CD4-positive, CD25-positive, alpha-beta regulatory T cell (primary cell): ENCODE results near the gene ZNF433. TPM values are rescaled to one million over a fixed set of nuclear protein-coding genes. Genes with fewer than 3 reads are reported as not detected.
"Not testable (repeated sequence)": the region's sequence is repeated elsewhere in the genome, so short reads cannot be mapped to it uniquely, and the experiment has no call there.

Experiments
- ATAC-seq, 2 donors: fragments of 150-1000 bp; cut with Tn5 transposase; one replicate each; pipeline ENCODE4 v1.10.0; 2021; ENCODE audit warnings: low read depth in 2 of 2, moderate number of reproducible peaks in 2 of 2, moderate library complexity in 1 of 2
- DNase-seq, 3 donors: peaks; one replicate each; pipeline versions ENCODE4 v3.0.0 to v3.0.0-alpha.2; 2012 to 2022; ENCODE audit warnings: mixed read lengths in 1 of 3
- H3K27ac ChIP-seq: one replicate; pipeline ENCODE4 v1.7.0; 2013; ENCODE audit warnings: mild to moderate bottlenecking, low read length; ENCODE audit not compliant: insufficient read depth, poor library complexity, severe bottlenecking
- H3K27me3 ChIP-seq: one replicate; pipeline ENCODE4 v1.7.0; 2013; ENCODE audit warnings: low read length; ENCODE audit not compliant: control insufficient read depth, insufficient read depth
- H3K36me3 ChIP-seq: one replicate; pipeline ENCODE4 v1.7.0; 2013; ENCODE audit warnings: mild to moderate bottlenecking, low read length, moderate library complexity; ENCODE audit not compliant: control insufficient read depth, insufficient read depth
- H3K4me1 ChIP-seq: 2 replicates; pipeline ENCODE4 v1.7.0; 2013; ENCODE audit warnings: mild to moderate bottlenecking, low read length; ENCODE audit not compliant: insufficient read depth, control insufficient read depth, poor library complexity, severe bottlenecking
- H3K4me3 ChIP-seq: one replicate; pipeline ENCODE4 v1.7.0; 2013; ENCODE audit warnings: low read depth, mild to moderate bottlenecking, low read length, moderate library complexity
- H3K9me3 ChIP-seq, 2 experiments: 1 replicate in 1 of 2; 2 replicates in 1 of 2; pipeline ENCODE4 v1.7.0; 2013; ENCODE audit warnings: low read length in 2 of 2, mild to moderate bottlenecking in 1 of 2, moderate library complexity in 1 of 2; ENCODE audit not compliant: control insufficient read depth in 2 of 2
- H3K27ac Mint-ChIP-seq, 3 donors: one replicate each; pipeline ENCODE4 v1.8.0; 2020 to 2022; ENCODE audit warnings: mild to moderate bottlenecking in 3 of 3, mixed read lengths in 3 of 3, moderate library complexity in 2 of 3
- H3K27me3 Mint-ChIP-seq: one replicate; pipeline ENCODE4 v1.8.0; 2022; ENCODE audit warnings: mild to moderate bottlenecking, mixed read lengths
- H3K36me3 Mint-ChIP-seq: one replicate; pipeline ENCODE4 v1.8.0; 2020; ENCODE audit warnings: mixed read lengths
- H3K4me1 Mint-ChIP-seq, 4 donors: one replicate each; pipeline ENCODE4 v1.8.0; 2020 to 2022; ENCODE audit warnings: mixed read lengths in 4 of 4, mild to moderate bottlenecking in 1 of 4
- H3K4me3 Mint-ChIP-seq, 4 donors: one replicate each; pipeline ENCODE4 v1.8.0; 2020 to 2022; ENCODE audit warnings: mild to moderate bottlenecking in 4 of 4, mixed read lengths in 4 of 4, moderate library complexity in 3 of 4
- H3K9me3 Mint-ChIP-seq, 7 donors: one replicate each; pipeline ENCODE4 v1.8.0; 2020 to 2022; ENCODE audit warnings: mixed read lengths in 7 of 7, mild to moderate bottlenecking in 3 of 7, moderate library complexity in 2 of 7
- polyA plus RNA-seq, 4 donors: library from polyadenylated mRNA; unstranded; fragments of 300-500 nt; fragmentation: Illumina TruSeq; gene quantifications; one replicate each; pipeline ENCODE4 v1.2.3, GENCODE V29; 2021
- total RNA-seq: library from RNA; stranded (reverse); gene quantifications from one replicate; pipeline ENCODE4 v1.2.3, GENCODE V29; 2022

The ZNF433 gene
- total RNA-seq: 0.49 TPM
- 1 to 10 TPM in 3 of 4 donors, under 1 TPM in 1; 0.61 to 3.3 (median 2.1) TPM for polyA plus RNA-seq

DNA sequence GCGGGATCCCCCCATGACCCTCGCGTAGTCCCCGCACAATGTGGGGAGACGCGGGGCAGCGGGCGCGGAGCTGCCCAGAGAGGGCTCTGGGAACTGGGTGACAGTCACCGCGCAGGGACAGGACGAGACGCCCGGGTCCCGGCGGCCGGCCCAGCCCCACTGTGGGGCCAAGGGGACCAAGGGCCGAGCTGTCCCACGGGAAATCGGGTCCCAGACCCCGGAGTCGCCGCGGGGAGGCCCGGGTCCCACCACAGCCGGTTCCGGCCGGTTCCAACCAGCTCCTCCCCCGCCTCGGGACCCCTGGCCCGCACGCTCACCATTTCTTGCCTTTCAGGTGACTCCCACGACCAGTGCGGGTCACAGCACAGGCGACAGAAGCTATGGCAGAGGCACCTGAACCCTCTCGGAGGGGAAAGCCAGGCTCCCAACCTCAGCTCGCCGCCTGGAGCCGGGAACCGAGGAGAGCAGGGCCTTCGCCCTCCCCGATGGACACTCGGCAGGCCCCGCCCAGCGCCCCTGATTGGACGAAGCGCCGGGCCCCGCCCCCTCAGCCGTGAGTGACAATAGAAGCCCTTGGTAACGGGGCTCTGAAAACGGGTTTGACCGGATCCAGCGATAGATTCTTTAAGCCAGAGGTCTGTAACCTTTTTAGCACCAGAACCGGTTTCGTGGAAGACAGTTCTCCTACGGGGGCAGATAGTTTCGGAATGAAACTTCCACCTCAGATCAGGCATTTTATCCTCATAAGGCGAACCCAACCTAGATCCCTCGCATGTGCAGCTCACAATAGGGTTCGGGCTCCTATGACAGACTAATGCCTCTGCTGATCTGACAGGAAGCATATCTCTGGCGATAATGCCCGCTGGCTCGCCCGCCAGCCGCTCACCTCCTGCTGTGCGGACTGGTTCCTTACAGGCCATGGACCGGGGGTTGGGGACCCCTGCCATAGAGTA lies at the start of gene ZNF433:
ZNF433 (minus strand) TSS at position 460 of the 953 bp plus-strand sequence; CDS start at position 320, 140 bp downstream.
- H3K9me3 Mint-ChIP-seq: peaks cover 0 to 23% (median 0%) of the 10 kb centered on the region in 7 donors
- H3K4me3 Mint-ChIP-seq: peak within 1 kb of the TSS; percentile 85 to 92 (median 90)
- H3K4me1 Mint-ChIP-seq: peaks cover 0 to 15% (median 3%) of the 10 kb centered on the region in 4 donors
- H3K27me3 Mint-ChIP-seq: no peaks in the 10 kb centered on the region
- no peaks in the 10 kb centered on the region for H3K27me3 ChIP-seq
- no peak within 1 kb of the TSS for H3K27ac ChIP-seq
- peaks cover 5% of the 10 kb centered on the region for H3K36me3 Mint-ChIP-seq
- H3K4me1 ChIP-seq: peaks cover 6% of the 10 kb centered on the region
- peak within 1 kb of the TSS; percentile 50 to 79 (median 65) for H3K27ac Mint-ChIP-seq
- H3K9me3 ChIP-seq: peaks cover 0 to 8% of the 10 kb centered on the region in 2 experiments
- H3K36me3 ChIP-seq: no peaks in the 10 kb centered on the region
- ATAC-seq (peak; percentile 79 to 82), DNase-seq (peak; percentile 40 to 69 (median 53))
- peak within 1 kb of the TSS; percentile 82 for H3K4me3 ChIP-seq

DNA sequence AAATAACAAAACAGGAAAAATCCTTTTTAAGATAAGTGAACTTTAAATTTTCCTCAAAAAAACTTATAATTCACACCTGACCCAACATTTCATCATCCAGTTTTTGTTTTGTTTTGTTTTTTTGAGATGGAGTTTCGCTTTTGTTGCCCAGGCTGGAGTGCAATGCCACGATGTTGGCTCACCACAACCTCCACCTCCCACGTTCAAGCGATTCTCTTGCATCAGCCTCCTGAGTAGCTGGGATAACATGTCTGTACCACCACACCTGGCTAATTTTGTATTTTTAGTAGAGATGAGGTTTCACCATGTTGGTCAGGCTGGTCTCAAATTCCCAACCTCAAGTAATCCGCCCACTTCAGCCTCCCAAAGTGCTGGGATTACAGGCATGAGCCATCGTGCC lies 47.9 kb upstream of the ZNF433 start:
- not testable (repeated sequence) for H3K27me3 Mint-ChIP-seq, H3K4me1 Mint-ChIP-seq, H3K27me3 ChIP-seq, ATAC-seq, H3K4me3 Mint-ChIP-seq, H3K27ac Mint-ChIP-seq, H3K36me3 Mint-ChIP-seq, H3K4me1 ChIP-seq, H3K4me3 ChIP-seq, H3K27ac ChIP-seq, DNase-seq, H3K36me3 ChIP-seq
- peaks cover 0 to 42% (median 4%) of the 10 kb centered on the region in 7 donors for H3K9me3 Mint-ChIP-seq
- H3K9me3 ChIP-seq: peaks cover 14 to 43% of the 10 kb centered on the region in 2 experiments

DNA sequence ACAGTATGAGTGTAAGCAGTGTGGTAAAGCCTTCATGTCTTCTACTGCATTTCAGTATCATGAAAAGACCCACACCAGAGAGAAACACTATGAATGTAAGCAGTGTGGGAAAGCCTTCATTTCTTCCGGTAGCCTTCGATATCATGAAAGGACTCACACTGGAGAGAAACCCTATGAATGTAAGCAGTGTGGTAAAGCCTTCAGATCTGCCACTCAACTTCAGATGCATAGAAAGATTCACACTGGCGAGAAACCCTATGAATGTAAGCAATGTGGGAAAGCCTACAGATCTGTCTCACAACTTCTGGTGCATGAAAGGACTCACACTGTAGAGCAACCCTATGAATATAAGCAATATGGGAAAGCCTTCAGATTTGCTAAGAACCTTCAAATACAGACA lies 41.9 kb upstream of the ZNF433 start:
- H3K4me3 Mint-ChIP-seq: no peak overlapping the region
- no peak overlapping the region for H3K4me3 ChIP-seq
- H3K9me3 ChIP-seq: peaks cover 57 to 86% of the 10 kb centered on the region in 2 experiments
- ATAC-seq (no peak), DNase-seq (no peak)
- peaks cover 0 to 71% (median 27%) of the 10 kb centered on the region in 7 donors for H3K9me3 Mint-ChIP-seq
- no peak overlapping the region for H3K27ac Mint-ChIP-seq
- peaks cover 25% of the 10 kb centered on the region for H3K36me3 Mint-ChIP-seq
- H3K4me1 ChIP-seq: no peaks in the 10 kb centered on the region
- H3K27me3 Mint-ChIP-seq: no peaks in the 10 kb centered on the region
- H3K36me3 ChIP-seq: peaks cover 25% of the 10 kb centered on the region
- H3K27me3 ChIP-seq: no peaks in the 10 kb centered on the region
- no peak overlapping the region for H3K27ac ChIP-seq
- H3K4me1 Mint-ChIP-seq: no peaks in the 10 kb centered on the region

DNA sequence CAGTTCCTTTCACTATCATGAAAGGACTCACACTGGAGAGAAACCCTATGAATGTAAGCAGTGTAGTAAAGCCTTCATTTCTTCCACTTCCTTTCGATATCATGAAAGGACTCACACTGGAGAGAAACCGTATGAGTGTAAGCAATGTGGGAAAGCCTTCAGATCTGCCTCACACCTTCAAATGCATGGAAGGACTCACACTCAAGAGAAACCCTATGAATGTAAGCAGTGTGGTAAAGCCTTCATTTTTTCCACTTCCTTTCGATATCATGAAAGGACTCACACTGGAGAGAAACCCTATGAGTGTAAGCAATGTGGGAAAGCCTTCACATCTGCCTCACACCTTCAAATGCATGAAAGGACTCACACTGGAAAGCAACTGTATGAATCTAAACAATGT lies 40.9 kb upstream of the ZNF433 start:
- ATAC-seq, H3K4me3 ChIP-seq, DNase-seq: not testable (repeated sequence)

GRCh38 chr19:12075538-12076139 lies 40.2 kb upstream of the ZNF433 start:
- Histone ChIP-seq H3K9me3 (peaks cover 64 to 91% of the 10 kb centered on the region in 2 experiments), H3K4me1 (no peaks in the 10 kb centered on the region), H3K36me3 (peaks cover 25% of the 10 kb centered on the region), H3K27ac (no peak overlapping the region), H3K27me3 (no peaks in the 10 kb centered on the region), H3K4me3 (no peak overlapping the region)
- no peak overlapping the region for H3K4me3 Mint-ChIP-seq
- H3K36me3 Mint-ChIP-seq: peaks cover 32% of the 10 kb centered on the region
- no peaks in the 10 kb centered on the region for H3K27me3 Mint-ChIP-seq
- H3K4me1 Mint-ChIP-seq: no peaks in the 10 kb centered on the region
- DNase-seq (no peak), ATAC-seq (no peak)
- no peak overlapping the region for H3K27ac Mint-ChIP-seq
- peaks cover 0 to 71% (median 27%) of the 10 kb centered on the region in 7 donors for H3K9me3 Mint-ChIP-seq

More for the DNA sequence above, 40.9 kb upstream of the ZNF433 start:
- H3K27me3 ChIP-seq, H3K4me1 Mint-ChIP-seq, H3K27ac Mint-ChIP-seq, H3K4me1 ChIP-seq, H3K27me3 Mint-ChIP-seq, H3K4me3 Mint-ChIP-seq, H3K27ac ChIP-seq: not testable (repeated sequence)
- Mint-ChIP-seq H3K36me3 (peaks cover 25% of the 10 kb centered on the region), H3K9me3 (peaks cover 0 to 70% (median 27%) of the 10 kb centered on the region in 7 donors)
- H3K36me3 ChIP-seq: peaks cover 25% of the 10 kb centered on the region
- peaks cover 62 to 90% of the 10 kb centered on the region in 2 experiments for H3K9me3 ChIP-seq

- peaks cover 0 to 16% (median 6%) of the 10 kb centered on the region in 4 donors for H3K4me1 Mint-ChIP-seq
- H3K27me3 ChIP-seq: no peaks in the 10 kb centered on the region
- peak; percentile 76 to 80 for ATAC-seq
- peak within 1 kb of the TSS; percentile 33 for H3K27ac ChIP-seq
- peaks cover 0 to 19% (median 2%) of the 10 kb centered on the region in 7 donors for H3K9me3 Mint-ChIP-seq
- H3K4me3 ChIP-seq: peak within 1 kb of the TSS; percentile 74
- no peaks in the 10 kb centered on the region for H3K27me3 Mint-ChIP-seq
- peak within 1 kb of the TSS; percentile 67 to 89 (median 84) for H3K27ac Mint-ChIP-seq
- peak; percentile 18 to 62 (median 59) for DNase-seq
- peak within 1 kb of the TSS; percentile 60 to 91 (median 83) for H3K4me3 Mint-ChIP-seq
- H3K36me3 Mint-ChIP-seq: peaks cover 6% of the 10 kb centered on the region
- H3K36me3 ChIP-seq: no peaks in the 10 kb centered on the region
- peaks cover 10% of the 10 kb centered on the region for H3K4me1 ChIP-seq
- peaks cover 5 to 25% of the 10 kb centered on the region in 2 experiments for H3K9me3 ChIP-seq
Measured at GRCh38 chr19:12064590-12065538, 29.4 kb upstream of the ZNF433 start, which contains the start of gene ZNF844. Gene ZNF844, plus strand, starts transcription at chr19:12064731. Its CDS starts 143 bp downstream, at chr19:12064874.

DNA sequence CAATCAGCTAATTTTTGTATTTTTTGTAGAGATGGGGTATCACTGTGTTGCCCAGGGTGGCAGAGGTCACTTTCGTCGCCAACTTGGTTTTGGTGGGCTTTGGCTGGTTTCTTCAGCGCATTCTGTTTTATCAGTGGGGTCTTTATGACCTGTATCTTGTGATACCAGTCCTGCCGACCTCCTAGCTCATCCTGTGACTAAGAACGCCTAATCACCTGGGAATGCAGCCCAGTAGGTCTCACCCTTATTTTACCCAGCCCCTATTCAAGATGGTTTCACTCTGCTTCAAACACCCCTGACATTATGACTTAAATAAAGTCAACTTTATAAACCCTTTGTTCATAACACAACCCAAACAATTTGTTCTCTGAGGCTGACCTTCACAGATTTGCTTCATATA lies 20.3 kb upstream of the ZNF433 start:
- Histone ChIP-seq H3K27ac (no peak overlapping the region), H3K27me3 (no peaks in the 10 kb centered on the region), H3K36me3 (no peaks in the 10 kb centered on the region), H3K4me1 (peaks cover 11% of the 10 kb centered on the region), H3K9me3 (no peaks in the 10 kb centered on the region), H3K4me3 (no peak overlapping the region)
- H3K27me3 Mint-ChIP-seq: peaks cover 26% of the 10 kb centered on the region
- ATAC-seq: no peak
- H3K27ac Mint-ChIP-seq: no peak overlapping the region
- H3K36me3 Mint-ChIP-seq: no peaks in the 10 kb centered on the region
- H3K4me3 Mint-ChIP-seq: no peak overlapping the region
- peaks cover 4 to 25% (median 15%) of the 10 kb centered on the region in 4 donors for H3K4me1 Mint-ChIP-seq
- peaks cover 0 to 2% (median 0%) of the 10 kb centered on the region in 7 donors for H3K9me3 Mint-ChIP-seq
- DNase-seq: no peak
